GM18498 (cell line): ENCODE data around the gene SYMPK.

ENCODE experiments used
- ATAC-seq: cut with Tn5 transposase; IDR thresholded peaks from one replicate; pipeline ENCODE4 v1.9.1; 2021; ENCODE audit warnings: mild to moderate bottlenecking, moderate library complexity; ENCODE audit not compliant: unreplicated experiment

SYMPK gene

GRCh38 chr19:45886427-45887199 is 23.7 kb upstream of the SYMPK start:
- ATAC-seq = peak; percentile 50

GRCh38 chr19:45885556-45886426 is 22.8 kb upstream of the SYMPK start, which contains the start of gene IRF2BP1:
IRF2BP1 (minus strand) TSS chr19:45886141; CDS start chr19:45885774, 367 bp downstream.
- ATAC-seq = peak; percentile 56

GRCh38 chr19:45884682-45885555 is 22.0 kb upstream of the SYMPK start:
- ATAC-seq = no peak

GRCh38 chr19:45883881-45884681 is 21.1 kb upstream of the SYMPK start:
- ATAC-seq = no peak

- no peak for ATAC-seq
These were observed 20.6 kb upstream of the SYMPK start for GRCh38 chr19:45883586-45883880.

GRCh38 chr19:45882652-45883585 is 20.0 kb upstream of the SYMPK start:
- ATAC-seq = peak; percentile 27

- ATAC-seq = no peak
These were observed 19.1 kb upstream of the SYMPK start for GRCh38 chr19:45881909-45882528.

GRCh38 chr19:45881082-45881908 is 18.3 kb upstream of the SYMPK start:
- ATAC-seq = no peak

- no peak for ATAC-seq
These were observed 17.0 kb upstream of the SYMPK start for GRCh38 chr19:45879971-45880370.

GRCh38 chr19:45879055-45879454 is 16.1 kb upstream of the SYMPK start:
- no peak for ATAC-seq

GRCh38 chr19:45878043-45878794 is 15.3 kb upstream of the SYMPK start:
- no peak for ATAC-seq

- ATAC-seq = no peak
These were observed 13.7 kb upstream of the SYMPK start for GRCh38 chr19:45876411-45877197.

GRCh38 chr19:45876161-45876410 is 13.1 kb upstream of the SYMPK start:
- ATAC-seq = no peak

- no peak for ATAC-seq
These were observed 11.6 kb upstream of the SYMPK start for GRCh38 chr19:45874620-45874966.

- ATAC-seq = no peak
These were observed 10.3 kb upstream of the SYMPK start for GRCh38 chr19:45873219-45873772.

- ATAC-seq = no peak
These were observed 9.4 kb upstream of the SYMPK start for GRCh38 chr19:45872095-45872919.
